T1000 (cell line): Measurements from ENCODE around the gene AKT1.

Source experiments
- DNase-seq: peaks from one replicate; lab custom pipeline; 2025; ENCODE audit warnings: mixed read lengths; lab: John Stamatoyannopoulos, UW

The AKT1 gene

DNA sequence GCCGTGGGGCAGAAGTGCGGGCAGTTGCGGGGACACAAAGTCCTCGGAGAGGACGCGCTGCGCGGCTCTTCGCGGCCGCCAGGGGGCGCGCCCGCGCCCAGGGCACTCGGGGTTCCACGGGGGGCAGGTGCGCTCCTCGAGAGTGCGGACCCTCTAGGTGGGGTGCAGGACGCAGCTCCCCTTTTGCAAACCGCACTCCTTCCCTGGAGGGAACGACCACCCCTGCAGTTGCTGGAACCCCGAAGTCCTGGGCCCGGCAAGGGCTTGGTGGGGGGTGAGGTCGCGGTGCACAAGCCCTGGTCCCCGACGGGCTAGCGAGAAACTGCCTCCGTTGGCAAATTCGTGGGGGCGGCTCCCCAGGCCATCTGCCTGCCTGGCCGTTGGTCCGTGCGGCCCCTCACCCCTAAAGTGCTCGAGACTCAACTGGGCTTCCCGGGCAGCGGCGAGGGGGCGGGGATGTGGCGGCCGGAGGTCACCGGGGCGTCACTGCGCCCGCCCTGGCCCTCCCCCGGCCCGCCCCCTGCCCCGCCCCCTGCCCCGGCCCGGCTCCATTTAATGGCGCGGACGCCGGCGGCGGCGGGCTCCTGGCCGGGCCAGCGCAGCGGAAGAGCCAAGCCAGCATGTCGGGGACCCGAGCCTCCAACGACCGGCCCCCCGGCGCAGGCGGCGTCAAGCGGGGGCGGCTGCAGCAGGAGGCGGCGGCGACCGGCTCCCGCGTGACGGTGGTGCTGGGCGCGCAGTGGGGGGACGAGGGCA, 71.7 kb downstream of the AKT1 start, which contains the start of gene ADSS1:
Gene ADSS1, plus strand, starts transcription at position 579 of the 756 bp plus-strand sequence. Its CDS starts 42 bp downstream, at position 621.
- peak; percentile 42 for DNase-seq

DNA sequence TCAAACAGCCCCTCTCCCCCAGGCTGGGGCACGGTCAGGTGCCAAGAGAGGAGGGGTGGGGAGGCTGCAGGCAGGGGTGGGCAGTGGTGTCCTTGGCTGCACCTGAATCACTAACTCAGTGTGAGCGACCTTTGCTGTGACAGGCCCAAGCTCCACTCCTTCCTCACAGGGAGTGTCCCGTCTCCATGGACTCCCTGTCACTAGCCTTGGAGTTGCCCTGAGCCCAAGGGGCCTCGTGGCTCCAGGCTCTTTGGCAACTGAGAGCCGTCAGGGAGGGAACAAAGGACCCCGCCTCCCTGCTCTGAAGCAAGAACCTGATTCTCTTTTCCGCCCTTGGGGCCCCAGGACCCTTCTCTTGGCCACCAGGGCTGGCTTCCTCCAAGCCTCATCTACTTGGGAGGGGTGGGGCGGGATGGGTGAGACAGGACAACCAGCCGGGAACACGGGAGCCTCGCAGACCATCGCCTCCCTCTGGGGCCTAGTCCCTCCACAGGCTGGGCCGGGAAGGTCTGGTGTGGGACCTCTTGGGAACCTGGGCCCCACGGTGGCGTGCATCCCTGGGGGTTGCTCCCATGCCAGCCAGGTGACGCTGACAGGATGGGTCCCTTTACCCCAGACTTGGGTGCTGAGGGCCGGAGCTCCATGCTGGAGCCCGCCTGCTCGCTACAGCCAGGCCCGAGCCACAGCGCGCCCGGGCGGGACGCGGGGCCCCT, 72.5 kb downstream of the AKT1 start:
- no peak for DNase-seq

DNA sequence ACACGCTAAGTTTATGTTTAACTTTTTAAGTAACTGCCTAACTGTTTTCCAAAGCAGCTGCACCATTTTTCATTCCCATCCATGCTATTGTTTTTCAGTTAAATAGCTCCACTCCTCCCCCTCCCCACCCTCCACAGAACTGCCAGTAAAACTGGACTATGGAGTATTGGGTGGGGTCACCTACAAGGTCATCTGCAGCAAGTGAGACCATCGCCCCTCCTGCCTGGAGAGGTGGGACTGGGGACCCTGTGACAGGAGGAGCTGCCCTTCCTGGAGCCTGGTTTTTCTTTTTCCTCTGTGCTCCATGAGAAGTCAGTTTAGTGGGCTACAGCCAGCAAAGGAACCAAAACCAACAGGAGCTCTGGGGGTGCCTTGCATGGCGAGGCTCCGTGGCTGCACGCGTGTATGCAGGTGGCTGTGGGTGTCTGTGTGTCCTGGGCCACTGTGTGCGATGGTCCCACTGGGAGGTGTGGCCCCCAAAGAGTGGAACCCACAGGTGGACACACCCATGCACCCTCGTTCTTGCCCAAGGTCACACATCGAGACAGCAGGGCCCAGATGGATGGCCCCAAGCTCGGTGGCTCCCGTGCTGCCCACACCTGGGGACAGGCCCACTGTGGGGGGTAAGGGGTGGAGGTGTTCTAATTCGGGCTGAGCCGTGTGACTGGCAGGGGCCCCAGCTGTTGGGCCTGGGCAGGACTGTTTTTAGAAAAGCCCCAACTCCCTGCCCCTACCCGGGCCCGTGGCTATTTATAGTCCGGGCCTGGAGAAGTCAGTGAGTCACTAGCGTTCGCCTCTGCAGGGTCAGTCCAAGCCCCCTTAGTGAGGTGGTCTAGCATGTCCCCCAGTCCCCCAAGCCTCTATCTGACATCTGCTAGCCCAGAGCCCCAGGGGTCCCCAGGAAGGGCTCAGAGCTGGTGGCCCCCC, 73.8 kb downstream of the AKT1 start:
- DNase-seq, result no peak
